ENCODE data around the gene MRPS33. TPM values are rescaled to one million over a fixed set of nuclear protein-coding genes. Genes with fewer than 3 reads are reported as not detected.

The MRPS33 gene
- total RNA-seq, 2 donors from 2014 or later = 4.6 to 9.9 TPM

DNA sequence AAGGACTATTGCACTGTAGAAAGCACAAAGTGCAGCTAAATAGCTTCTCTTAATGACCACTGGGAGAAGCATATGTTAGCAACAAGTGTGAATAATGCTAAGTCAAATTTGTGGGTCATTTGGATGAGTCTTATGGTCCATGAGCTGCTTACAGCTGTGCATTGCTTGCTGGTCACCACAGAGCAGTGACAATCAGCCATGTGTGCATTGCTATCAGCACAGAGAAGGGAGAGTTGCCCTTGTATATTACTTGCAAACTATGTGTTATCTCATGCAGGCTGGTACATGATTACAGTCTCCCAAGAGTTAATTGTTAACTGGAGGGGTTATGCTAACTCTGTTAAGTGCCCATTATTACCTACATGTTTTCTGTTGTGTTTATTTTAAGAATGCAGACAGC lies 25.7 kb downstream of the MRPS33 start:
- Histone ChIP-seq H3K27ac (no peak overlapping the region), H3K9me3 (no peaks in the 10 kb centered on the region), H3K27me3 (no peaks in the 10 kb centered on the region), H3K4me1 (peaks cover 8% of the 10 kb centered on the region), H3K36me3 (replicated peaks in 1 of 2; ENCODE audit: insufficient read depth in 1 of 2, low read depth in 2 of 2) (no peaks in the 10 kb centered on the region), H3K4me3 (no peak overlapping the region)
- TF ChIP-seq, protein P1, sequence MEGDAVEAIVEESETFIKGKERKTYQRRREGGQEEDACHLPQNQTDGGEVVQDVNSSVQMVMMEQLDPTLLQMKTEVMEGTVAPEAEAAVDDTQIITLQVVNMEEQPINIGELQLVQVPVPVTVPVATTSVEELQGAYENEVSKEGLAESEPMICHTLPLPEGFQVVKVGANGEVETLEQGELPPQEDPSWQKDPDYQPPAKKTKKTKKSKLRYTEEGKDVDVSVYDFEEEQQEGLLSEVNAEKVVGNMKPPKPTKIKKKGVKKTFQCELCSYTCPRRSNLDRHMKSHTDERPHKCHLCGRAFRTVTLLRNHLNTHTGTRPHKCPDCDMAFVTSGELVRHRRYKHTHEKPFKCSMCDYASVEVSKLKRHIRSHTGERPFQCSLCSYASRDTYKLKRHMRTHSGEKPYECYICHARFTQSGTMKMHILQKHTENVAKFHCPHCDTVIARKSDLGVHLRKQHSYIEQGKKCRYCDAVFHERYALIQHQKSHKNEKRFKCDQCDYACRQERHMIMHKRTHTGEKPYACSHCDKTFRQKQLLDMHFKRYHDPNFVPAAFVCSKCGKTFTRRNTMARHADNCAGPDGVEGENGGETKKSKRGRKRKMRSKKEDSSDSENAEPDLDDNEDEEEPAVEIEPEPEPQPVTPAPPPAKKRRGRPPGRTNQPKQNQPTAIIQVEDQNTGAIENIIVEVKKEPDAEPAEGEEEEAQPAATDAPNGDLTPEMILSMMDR (IDR thresholded peaks at IDR 0.05) = peak in 1 of 7 experiments; percentile 8
- TF ChIP-seq POLR2A (IDR thresholded peaks at IDR 0.05) = no peak
- no peak for DNase-seq
- intact Hi-C loops (cut with DNase I) = no loop called here
- ATAC-seq = peak; percentile 27

DNA sequence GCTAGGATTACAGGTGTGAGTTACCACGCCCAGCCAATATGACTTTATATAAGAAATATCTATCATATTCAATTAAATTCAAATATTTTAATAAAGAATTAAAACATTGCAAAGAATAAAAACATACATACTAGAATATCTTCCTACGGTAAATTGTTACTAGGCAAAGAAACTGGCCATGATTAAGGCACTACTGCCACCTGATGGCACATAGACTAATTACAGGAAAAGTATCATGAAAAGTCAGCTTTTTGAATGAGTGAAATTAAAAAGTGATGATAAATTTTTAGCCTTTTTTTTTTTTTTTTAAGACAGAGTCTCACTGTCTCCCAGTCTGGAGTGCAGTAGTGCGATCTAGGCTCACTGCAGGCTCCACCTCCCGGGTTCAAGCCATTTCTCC lies 30.9 kb downstream of the MRPS33 start:
- intact Hi-C loops (cut with DNase I) = no loop called here
- peaks cover 3% of the 10 kb centered on the region for H3K4me1 ChIP-seq
- H3K27ac ChIP-seq = no peak overlapping the region
- WGBS, 2 donors = 58% methylated on average over 4 of the region's 4 CpGs
- no peaks in the 10 kb centered on the region for H3K27me3 ChIP-seq
- no peak for TF ChIP-seq POLR2A (IDR thresholded peaks at IDR 0.05)
- TF ChIP-seq, protein P1 (IDR thresholded peaks at IDR 0.05) = peak in 3 of 7 experiments; percentile 17 to 31 (median 24)
- ATAC-seq = no peak
- no peaks in the 10 kb centered on the region for H3K36me3 ChIP-seq (replicated peaks in 1 of 2; ENCODE audit: insufficient read depth in 1 of 2, low read depth in 2 of 2)
- no peak overlapping the region for H3K4me3 ChIP-seq
- H3K9me3 ChIP-seq = no peaks in the 10 kb centered on the region
- no peak for DNase-seq

DNA sequence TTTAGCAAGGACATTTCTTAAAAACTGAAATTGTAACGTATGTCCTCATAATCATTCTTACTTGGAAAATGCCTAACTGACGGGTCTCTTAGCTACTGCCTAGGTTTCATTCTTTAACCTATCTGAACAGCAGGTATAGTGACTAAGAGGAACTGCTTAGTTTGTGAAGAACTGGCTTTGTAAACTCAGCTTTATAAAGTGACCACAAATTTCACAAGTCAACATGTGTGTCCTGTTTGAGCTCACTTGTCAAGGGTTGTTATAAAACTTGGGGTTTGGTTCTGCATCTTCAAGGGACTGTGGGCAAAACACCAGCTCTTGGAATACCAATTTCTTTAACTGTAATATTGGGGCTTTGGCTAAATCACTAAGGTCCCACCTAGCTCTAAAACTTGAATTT lies 32.2 kb downstream of the MRPS33 start:
- no peaks in the 10 kb centered on the region for H3K9me3 ChIP-seq
- DNase-seq (no peak), ATAC-seq (no peak)
- TF ChIP-seq, protein P1 (IDR thresholded peaks at IDR 0.05) = no peak
- TF ChIP-seq POLR2A (IDR thresholded peaks at IDR 0.05) = no peak
- no peaks in the 10 kb centered on the region for H3K4me1 ChIP-seq
- no peak overlapping the region for H3K27ac ChIP-seq
- intact Hi-C loops (cut with DNase I) = no loop called here
- no peaks in the 10 kb centered on the region for H3K36me3 ChIP-seq (replicated peaks in 1 of 2; ENCODE audit: insufficient read depth in 1 of 2, low read depth in 2 of 2)
- WGBS, 2 donors = 37 to 56% methylated on average over 2 of the region's 2 CpGs
- no peak overlapping the region for H3K4me3 ChIP-seq
- no peaks in the 10 kb centered on the region for H3K27me3 ChIP-seq

DNA sequence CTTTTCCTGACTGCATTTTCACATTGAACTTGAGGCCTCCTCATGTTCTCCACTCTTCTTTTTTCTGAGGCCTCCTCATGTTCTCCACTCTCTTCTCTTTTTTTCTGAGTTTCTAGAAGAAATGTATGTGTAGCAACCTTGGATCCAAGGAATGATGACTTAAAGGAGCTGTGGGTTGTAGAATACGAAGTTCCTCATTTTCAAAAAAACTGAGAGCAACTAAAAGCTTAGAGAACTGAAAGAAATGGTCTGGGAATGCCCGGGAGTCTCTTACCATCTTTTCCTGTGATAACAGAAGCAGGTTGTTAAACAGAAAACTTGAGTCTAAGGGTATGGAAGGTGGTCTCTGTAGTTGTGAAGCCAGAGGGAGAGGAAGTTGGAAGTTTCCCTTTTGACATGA lies 32.8 kb downstream of the MRPS33 start:
- no peaks in the 10 kb centered on the region for H3K36me3 ChIP-seq (replicated peaks in 1 of 2; ENCODE audit: insufficient read depth in 1 of 2, low read depth in 2 of 2)
- WGBS, 2 donors = 57 to 60% methylated on average over 2 of the region's 2 CpGs
- intact Hi-C loops (cut with DNase I) = no loop called here
- H3K4me1 ChIP-seq = no peaks in the 10 kb centered on the region
- ATAC-seq (no peak), DNase-seq (no peak)
- no peak overlapping the region for H3K27ac ChIP-seq
- no peak overlapping the region for H3K4me3 ChIP-seq
- no peaks in the 10 kb centered on the region for H3K9me3 ChIP-seq
- H3K27me3 ChIP-seq = no peaks in the 10 kb centered on the region
- TF ChIP-seq POLR2A (IDR thresholded peaks at IDR 0.05) = no peak
- TF ChIP-seq, protein P1 (IDR thresholded peaks at IDR 0.05) = no peak

DNA sequence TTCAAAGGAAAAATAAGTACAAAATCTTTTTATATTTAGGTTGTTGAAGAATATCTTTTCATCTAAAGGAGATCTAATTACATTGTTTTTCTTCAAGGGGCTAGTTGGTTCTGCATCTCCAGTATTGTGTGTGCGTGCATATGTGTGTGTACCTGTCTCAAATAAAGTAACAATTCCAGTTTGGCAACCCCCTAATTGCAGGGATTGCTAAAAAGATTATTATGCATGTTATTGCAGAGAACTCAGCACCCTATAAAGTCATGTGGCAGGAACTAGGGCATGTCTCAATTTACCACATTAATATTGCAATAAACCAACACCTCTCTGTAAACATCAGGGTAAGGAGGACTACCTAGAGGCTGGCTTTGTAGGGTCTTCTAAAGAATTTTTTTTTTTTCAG lies 37.0 kb downstream of the MRPS33 start:
- Histone ChIP-seq H3K9me3 (no peaks in the 10 kb centered on the region), H3K27ac (no peak overlapping the region), H3K4me3 (no peak overlapping the region), H3K27me3 (no peaks in the 10 kb centered on the region), H3K36me3 (replicated peaks in 1 of 2; ENCODE audit: insufficient read depth in 1 of 2, low read depth in 2 of 2) (no peaks in the 10 kb centered on the region), H3K4me1 (no peaks in the 10 kb centered on the region)
- 69 to 83% methylated on average over 1 of the region's 1 CpG for whole genome bisulfite sequencing, 2 donors
- DNase-seq (no peak), ATAC-seq (no peak)
- TF ChIP-seq POLR2A (IDR thresholded peaks at IDR 0.05) = no peak
- TF ChIP-seq, protein P1 (IDR thresholded peaks at IDR 0.05) = no peak
- intact Hi-C loops (cut with DNase I) = no loop called here
